HEK293 (cell line): Measurements from ENCODE around the gene C5orf15.

Source experiments
- CTCF ChIA-PET: fragments of 350-600 bp; formaldehyde crosslinking; extraction: SDS; loops from one replicate; lab custom pipeline; 2021; ENCODE audit warnings: antibody characterized with exemption; lab: Yijun Ruan, JAX
- POLR2A ChIA-PET: fragments of 300-600 bp; formaldehyde crosslinking; extraction: SDS; loops from one replicate; lab custom pipeline; 2020; ENCODE audit warnings: antibody characterized with exemption, inconsistent platforms; lab: Yijun Ruan, JAX
- H3K27ac ChIP-seq: fragments of 200-500 bp; sonication (Bioruptor generic); 2 replicates; pipeline ENCODE4 v1.5.1; 2014; ENCODE audit warnings: low read depth, low read length, control low read depth, inconsistent platforms; ENCODE audit errors: extremely low read depth
- H3K36me3 ChIP-seq, 2 experiments: fragments of 200-500 bp in 1 of 2; sonication (Bioruptor generic) in 1 of 2; 1 replicate in 1 of 2; 2 replicates in 1 of 2; pipeline ENCODE4 v1.5.1; 2014 to 2017; ENCODE audit warnings: inconsistent platforms in 2 of 2, low read length in 2 of 2; ENCODE audit not compliant: control insufficient read depth in 2 of 2, insufficient read depth in 1 of 2
- H3K4me1 ChIP-seq: fragments of 200-500 bp; sonication (Bioruptor generic); 2 replicates; pipeline ENCODE4 v1.5.1; 2014; ENCODE audit warnings: mild to moderate bottlenecking, low read length, inconsistent platforms; ENCODE audit not compliant: control insufficient read depth, insufficient read depth
- H3K4me3 ChIP-seq: 2 replicates; pipeline ENCODE4 v1.5.1; 2011; ENCODE audit warnings: low read depth, mild to moderate bottlenecking, control low read depth, low read length, moderate library complexity
- H3K9me3 ChIP-seq: fragments of 200-500 bp; sonication (Bioruptor generic); 2 replicates; pipeline ENCODE4 v1.5.1; 2014; ENCODE audit warnings: low read depth, low read length, inconsistent platforms; ENCODE audit not compliant: control insufficient read depth, insufficient read depth
- BCL11B ChIP-seq: fragments of 450-650 bp; formaldehyde crosslinking; IDR thresholded peaks from 2 replicates; pipeline ENCODE4 v1.5.1; 2016; ENCODE audit warnings: low read depth, missing biosample characterization, missing genetic modification characterization
- BCL6B ChIP-seq: fragments of 450-650 bp; formaldehyde crosslinking; IDR thresholded peaks from 2 replicates; pipeline ENCODE4 v1.5.1; 2017; ENCODE audit warnings: missing biosample characterization, missing genetic modification characterization
- EGR2 ChIP-seq: fragments of 450-650 bp; formaldehyde crosslinking; IDR thresholded peaks from 2 replicates; pipeline ENCODE4 v1.5.1; 2016; ENCODE audit warnings: low read depth, missing biosample characterization, missing genetic modification characterization
- GLI2 ChIP-seq: fragments of 450-650 bp; formaldehyde crosslinking; IDR thresholded peaks from 2 replicates; pipeline ENCODE4; 2017; ENCODE audit warnings: missing biosample characterization, missing genetic modification characterization, low read depth, borderline replicate concordance
- SALL2 ChIP-seq: fragments of 450-650 bp; formaldehyde crosslinking; IDR thresholded peaks from 2 replicates; pipeline ENCODE4 v1.5.0; 2017; ENCODE audit warnings: missing biosample characterization, mild to moderate bottlenecking, missing genetic modification characterization, borderline replicate concordance
- SETDB1 ChIP-seq: IDR thresholded peaks from one replicate; pipeline ENCODE4 v1.6.1; 2017; ENCODE audit warnings: mild to moderate bottlenecking, low read length, moderate library complexity, mixed read lengths; ENCODE audit not compliant: insufficient read length
- SP7 ChIP-seq: fragments of 450-650 bp; formaldehyde crosslinking; IDR thresholded peaks from 2 replicates; pipeline ENCODE4 v1.5.1; 2016; ENCODE audit warnings: missing biosample characterization, missing genetic modification characterization
- ZBTB48 ChIP-seq: fragments of 450-650 bp; formaldehyde crosslinking; IDR thresholded peaks from 2 replicates; pipeline ENCODE4 v1.5.1; 2016; ENCODE audit warnings: missing biosample characterization, missing genetic modification characterization
- ZFP3 ChIP-seq: fragments of 450-650 bp; formaldehyde crosslinking; IDR thresholded peaks from 2 replicates; pipeline ENCODE4 v1.5.1; 2016; ENCODE audit warnings: low read depth, missing biosample characterization, missing genetic modification characterization
- ZFP37 ChIP-seq: fragments of 450-650 bp; formaldehyde crosslinking; IDR thresholded peaks from 2 replicates; pipeline ENCODE4 v1.5.1; 2016; ENCODE audit warnings: missing biosample characterization, missing genetic modification characterization
- ZFP41 ChIP-seq: fragments of 450-650 bp; formaldehyde crosslinking; IDR thresholded peaks from 2 replicates; pipeline ENCODE4 v1.5.1; 2016; ENCODE audit warnings: missing biosample characterization, missing genetic modification characterization, borderline replicate concordance
- ZIC2 ChIP-seq: fragments of 450-650 bp; formaldehyde crosslinking; IDR thresholded peaks from 2 replicates; pipeline ENCODE4 v1.5.1; 2016; ENCODE audit warnings: missing biosample characterization, missing genetic modification characterization
- ZNF10 ChIP-seq: fragments of 450-650 bp; formaldehyde crosslinking; IDR thresholded peaks from 2 replicates; pipeline ENCODE4 v1.5.1; 2017; ENCODE audit warnings: missing biosample characterization, missing genetic modification characterization
- ZNF132 ChIP-seq: fragments of 450-650 bp; formaldehyde crosslinking; IDR thresholded peaks from 2 replicates; pipeline ENCODE4 v1.5.1; 2017; ENCODE audit warnings: missing biosample characterization, missing genetic modification characterization, borderline replicate concordance
- ZNF146 ChIP-seq: fragments of 450-650 bp; formaldehyde crosslinking; IDR thresholded peaks from 2 replicates; pipeline ENCODE4 v1.5.1; 2016; ENCODE audit warnings: missing biosample characterization, missing genetic modification characterization
- ZNF155 ChIP-seq: fragments of 450-650 bp; formaldehyde crosslinking; IDR thresholded peaks from 2 replicates; pipeline ENCODE4 v1.5.1; 2016; ENCODE audit warnings: missing biosample characterization, missing genetic modification characterization
- ZNF16 ChIP-seq: fragments of 450-650 bp; formaldehyde crosslinking; IDR thresholded peaks from 2 replicates; pipeline ENCODE4 v1.5.1; 2016; ENCODE audit warnings: low read depth, missing biosample characterization, missing genetic modification characterization
- ZNF2 ChIP-seq: fragments of 450-650 bp; formaldehyde crosslinking; IDR thresholded peaks from 2 replicates; pipeline ENCODE4 v1.5.1; 2016; ENCODE audit warnings: missing biosample characterization, missing genetic modification characterization
- ZNF214 ChIP-seq: fragments of 450-650 bp; formaldehyde crosslinking; IDR thresholded peaks from 2 replicates; pipeline ENCODE4 v1.5.1; 2017; ENCODE audit warnings: missing biosample characterization, mild to moderate bottlenecking, missing genetic modification characterization, borderline replicate concordance
- ZNF302 ChIP-seq: fragments of 450-650 bp; formaldehyde crosslinking; IDR thresholded peaks from 2 replicates; pipeline ENCODE4 v1.5.1; 2016; ENCODE audit warnings: missing biosample characterization, missing genetic modification characterization, low read depth
- ZNF335 ChIP-seq: fragments of 450-650 bp; formaldehyde crosslinking; conservative IDR thresholded peaks from 2 replicates; pipeline ENCODE4 v1.5.1; 2016; ENCODE audit warnings: missing biosample characterization, missing genetic modification characterization
- ZNF350 ChIP-seq: fragments of 450-650 bp; formaldehyde crosslinking; IDR thresholded peaks from 2 replicates; pipeline ENCODE4 v1.5.0; 2017; ENCODE audit warnings: missing biosample characterization, mild to moderate bottlenecking, missing genetic modification characterization
- ZNF510 ChIP-seq: fragments of 450-650 bp; formaldehyde crosslinking; IDR thresholded peaks from 2 replicates; pipeline ENCODE4 v1.5.1; 2018; ENCODE audit warnings: mild to moderate bottlenecking, missing genetic modification characterization, missing biosample characterization; ENCODE audit not compliant: insufficient replicate concordance
- ZNF548 ChIP-seq: fragments of 450-650 bp; formaldehyde crosslinking; IDR thresholded peaks from 2 replicates; pipeline ENCODE4 v1.5.1; 2016; ENCODE audit warnings: missing biosample characterization, missing genetic modification characterization
- ZNF555 ChIP-seq: fragments of 450-650 bp; formaldehyde crosslinking; conservative IDR thresholded peaks from 2 replicates; pipeline ENCODE4 v1.5.1; 2017; ENCODE audit warnings: missing biosample characterization, mild to moderate bottlenecking, missing genetic modification characterization, inconsistent platforms
- ZNF600 ChIP-seq: fragments of 450-650 bp; formaldehyde crosslinking; IDR thresholded peaks from 2 replicates; pipeline ENCODE4 v1.5.1; 2016; ENCODE audit warnings: missing biosample characterization, missing genetic modification characterization
- ZNF621 ChIP-seq: fragments of 450-650 bp; formaldehyde crosslinking; IDR thresholded peaks from 2 replicates; pipeline ENCODE4 v1.5.1; 2017; ENCODE audit warnings: missing biosample characterization, missing genetic modification characterization
- ZNF670 ChIP-seq: fragments of 450-650 bp; formaldehyde crosslinking; IDR thresholded peaks from 2 replicates; pipeline ENCODE4 v1.5.1; 2016; ENCODE audit warnings: missing biosample characterization, missing genetic modification characterization, low read depth
- ZNF76 ChIP-seq: fragments of 450-650 bp; formaldehyde crosslinking; IDR thresholded peaks from 2 replicates; pipeline ENCODE4; 2016; ENCODE audit warnings: low read depth, missing biosample characterization, missing genetic modification characterization, borderline replicate concordance
- TF ChIP-seq, protein P1 (sequence below): fragments of 450-650 bp; formaldehyde crosslinking; IDR thresholded peaks from 2 replicates; pipeline ENCODE4 v1.5.1; 2016; ENCODE audit warnings: missing biosample characterization, missing genetic modification characterization
- TF ChIP-seq, protein P2 (sequence below): fragments of 450-650 bp; formaldehyde crosslinking; IDR thresholded peaks from 2 replicates; pipeline ENCODE4 v1.5.1; 2016; ENCODE audit warnings: missing biosample characterization, missing genetic modification characterization

Gene C5orf15

GRCh38 chr5:133930813-133931090, 37.7 kb downstream of the C5orf15 start (continued):
- TF ChIP-seq, protein P1, sequence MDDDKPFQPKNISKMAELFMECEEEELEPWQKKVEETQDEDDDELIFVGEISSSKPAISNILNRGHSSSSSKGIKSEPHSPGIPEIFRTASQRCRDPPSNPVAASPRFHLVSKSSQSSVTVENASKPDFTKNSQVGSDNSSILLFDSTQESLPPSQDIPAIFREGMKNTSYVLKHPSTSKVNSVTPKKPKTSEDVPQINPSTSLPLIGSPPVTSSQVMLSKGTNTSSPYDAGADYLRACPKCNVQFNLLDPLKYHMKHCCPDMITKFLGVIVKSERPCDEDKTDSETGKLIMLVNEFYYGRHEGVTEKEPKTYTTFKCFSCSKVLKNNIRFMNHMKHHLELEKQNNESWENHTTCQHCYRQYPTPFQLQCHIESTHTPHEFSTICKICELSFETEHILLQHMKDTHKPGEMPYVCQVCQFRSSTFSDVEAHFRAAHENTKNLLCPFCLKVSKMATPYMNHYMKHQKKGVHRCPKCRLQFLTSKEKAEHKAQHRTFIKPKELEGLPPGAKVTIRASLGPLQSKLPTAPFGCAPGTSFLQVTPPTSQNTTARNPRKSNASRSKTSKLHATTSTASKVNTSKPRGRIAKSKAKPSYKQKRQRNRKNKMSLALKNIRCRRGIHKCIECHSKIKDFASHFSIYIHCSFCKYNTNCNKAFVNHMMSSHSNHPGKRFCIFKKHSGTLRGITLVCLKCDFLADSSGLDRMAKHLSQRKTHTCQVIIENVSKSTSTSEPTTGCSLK (tag by site-specific recombination), result no peak
- TF ChIP-seq ZNF2 (tag by site-specific recombination) (no peak), ZFP37 (tag by site-specific recombination) (no peak), ZNF600 (tag by site-specific recombination) (no peak)

DNA sequence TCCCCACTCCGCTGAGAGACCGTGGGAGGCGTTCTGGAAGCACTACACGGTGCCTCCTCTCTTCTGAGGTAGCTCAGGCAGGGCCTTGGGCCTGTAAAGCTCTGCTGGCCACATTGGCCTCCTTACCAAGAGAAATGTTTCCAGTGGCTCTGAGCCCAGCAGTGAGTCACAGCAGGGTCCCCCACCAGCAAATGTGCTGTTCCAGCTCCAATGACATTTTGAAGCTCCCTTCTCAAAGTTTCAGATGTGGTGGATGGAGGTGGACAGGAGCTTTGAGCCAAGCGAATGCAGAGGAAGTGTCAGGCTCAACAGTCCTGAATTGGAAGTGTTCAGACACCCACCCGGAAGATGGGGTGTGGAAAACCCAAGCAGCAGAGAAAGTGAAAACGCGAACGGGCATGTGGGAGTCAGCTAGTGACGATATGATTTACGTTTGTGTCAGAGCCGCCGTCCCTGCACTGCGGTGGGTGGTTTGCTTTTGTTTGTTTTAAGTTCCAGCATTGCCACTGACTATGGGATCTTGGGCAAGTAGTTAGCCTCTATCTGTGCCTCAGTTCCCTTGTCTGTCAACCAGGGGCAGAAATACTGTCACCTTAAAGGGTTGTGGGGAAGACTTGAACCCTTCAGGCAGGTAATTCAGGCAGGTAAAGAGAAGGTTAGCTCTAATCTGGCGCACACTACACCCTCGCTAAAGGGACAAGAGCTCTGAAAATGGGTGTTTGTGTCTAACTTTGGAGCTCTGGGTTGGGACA, 38.2 kb downstream of the C5orf15 start:
- Histone ChIP-seq H3K9me3 (no peaks in the 10 kb centered on the region), H3K4me1 (no peaks in the 10 kb centered on the region), H3K27ac (no peak overlapping the region), H3K4me3 (no peak overlapping the region), H3K36me3 (no peaks in the 10 kb centered on the region)
- ChIA-PET POLR2A (interaction anchor here (1.0 kb wide), 1 partner anchor 9 kb away, joined by 4 read pairs; no protein-coding TSS in a partner anchor), CTCF (interaction anchor here (0.6 kb wide), 2 partner anchors 62 to 815 kb away, joined by 4 read pairs; no protein-coding TSS in a partner anchor)
- TF ChIP-seq ZNF555 (tag by site-specific recombination), result no peak
- no peak for TF ChIP-seq SP7
- TF ChIP-seq EGR2 (tag by site-specific recombination), result peak; percentile 85
- peak; percentile 82 for TF ChIP-seq ZIC2 (tag by site-specific recombination)
- TF ChIP-seq ZNF621, result no peak
- TF ChIP-seq SETDB1, result no peak
- TF ChIP-seq ZNF548 (tag by site-specific recombination), result no peak
- TF ChIP-seq ZFP3 (tag by site-specific recombination), result no peak
- no peak for TF ChIP-seq SALL2 (tag by site-specific recombination)
- TF ChIP-seq ZNF670 (tag by site-specific recombination), result no peak
- TF ChIP-seq ZNF302, result no peak
- no peak for TF ChIP-seq ZNF146 (tag by site-specific recombination)
- no peak; the same call in 1 of the 2 replicates for TF ChIP-seq ZNF335 (tag by site-specific recombination)
- no peak for TF ChIP-seq ZNF155 (tag by site-specific recombination)
- TF ChIP-seq BCL11B, result no peak
- TF ChIP-seq ZNF132, result no peak
- TF ChIP-seq ZNF10, result no peak
- TF ChIP-seq GLI2 (tag by site-specific recombination), result no peak
- no peak for TF ChIP-seq ZBTB48 (tag by site-specific recombination)
- TF ChIP-seq ZNF76, result no peak
- TF ChIP-seq ZNF510 (tag by site-specific recombination), result no peak
- TF ChIP-seq ZNF350, result no peak
- TF ChIP-seq, protein P2, sequence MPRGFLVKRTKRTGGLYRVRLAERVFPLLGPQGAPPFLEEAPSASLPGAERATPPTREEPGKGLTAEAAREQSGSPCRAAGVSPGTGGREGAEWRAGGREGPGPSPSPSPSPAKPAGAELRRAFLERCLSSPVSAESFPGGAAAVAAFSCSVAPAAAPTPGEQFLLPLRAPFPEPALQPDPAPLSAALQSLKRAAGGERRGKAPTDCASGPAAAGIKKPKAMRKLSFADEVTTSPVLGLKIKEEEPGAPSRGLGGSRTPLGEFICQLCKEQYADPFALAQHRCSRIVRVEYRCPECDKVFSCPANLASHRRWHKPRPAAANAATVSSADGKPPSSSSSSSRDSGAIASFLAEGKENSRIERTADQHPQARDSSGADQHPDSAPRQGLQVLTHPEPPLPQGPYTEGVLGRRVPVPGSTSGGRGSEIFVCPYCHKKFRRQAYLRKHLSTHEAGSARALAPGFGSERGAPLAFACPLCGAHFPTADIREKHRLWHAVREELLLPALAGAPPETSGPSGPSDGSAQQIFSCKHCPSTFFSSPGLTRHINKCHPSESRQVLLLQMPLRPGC (tag by site-specific recombination), result no peak
- no peak for TF ChIP-seq ZNF16
- TF ChIP-seq ZNF600 (tag by site-specific recombination), result peak; percentile 81
- TF ChIP-seq ZFP41, result no peak
- TF ChIP-seq BCL6B (tag by site-specific recombination), result no peak
- TF ChIP-seq ZNF214 (tag by site-specific recombination), result no peak
